Measurements from ENCODE around the gene OR52K2.
"Not testable (repeated sequence)": the region's sequence is repeated elsewhere in the genome, so short reads cannot be mapped to it uniquely, and the experiment has no call there.

Gene OR52K2

DNA sequence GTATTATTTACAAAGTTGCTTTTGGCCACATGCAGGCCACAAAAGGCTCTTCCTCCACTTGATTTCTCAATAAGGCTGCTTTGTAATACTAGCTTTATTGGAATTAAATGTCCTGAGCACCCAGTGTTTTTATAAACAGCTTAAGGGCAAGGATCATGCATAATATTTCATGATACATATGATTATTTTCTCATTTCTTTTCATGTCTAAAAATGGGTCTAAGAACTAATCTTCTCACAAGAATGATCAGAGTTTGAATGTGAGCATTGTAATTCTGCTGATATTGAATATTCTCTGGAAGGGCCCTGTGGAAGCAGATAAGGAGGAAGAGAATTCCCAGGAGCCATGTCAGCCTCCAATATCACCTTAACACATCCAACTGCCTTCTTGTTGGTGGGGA lies at the start of gene OR52K2:
OR52K2 (plus strand) TSS at position 301 of the 400 bp plus-strand sequence; CDS start at position 346, 45 bp downstream.
- no peak for FAIRE-seq
- no peak for DNase-seq (ENCODE audit: insufficient read length, low spot score)

DNA sequence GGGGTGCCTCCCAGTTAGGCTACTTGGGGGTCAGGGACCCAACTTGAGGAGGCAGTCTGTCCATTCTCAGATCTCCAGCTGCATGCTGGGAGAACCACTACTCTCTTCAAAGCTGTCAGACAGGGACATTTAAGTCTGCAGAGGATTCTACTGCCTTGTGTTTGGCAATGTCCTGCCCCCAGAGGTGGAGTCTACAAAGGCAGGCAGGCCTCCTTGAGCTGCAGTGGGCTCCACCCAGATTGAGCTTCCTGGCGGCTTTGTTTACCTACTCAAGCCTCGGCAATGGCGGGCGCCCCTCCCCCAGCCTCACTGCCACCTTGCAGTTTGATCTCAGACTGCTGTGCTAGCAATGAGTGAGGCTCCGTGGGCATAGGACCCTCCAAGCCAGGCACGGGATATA lies 42.9 kb upstream of the OR52K2 start:
- DNase-seq (ENCODE audit: insufficient read length, low spot score); FAIRE-seq: not testable (repeated sequence)

GRCh38 chr11:4416306-4416705 lies 32.8 kb upstream of the OR52K2 start:
- no peak for FAIRE-seq
- DNase-seq (ENCODE audit: insufficient read length, low spot score): no peak

DNA sequence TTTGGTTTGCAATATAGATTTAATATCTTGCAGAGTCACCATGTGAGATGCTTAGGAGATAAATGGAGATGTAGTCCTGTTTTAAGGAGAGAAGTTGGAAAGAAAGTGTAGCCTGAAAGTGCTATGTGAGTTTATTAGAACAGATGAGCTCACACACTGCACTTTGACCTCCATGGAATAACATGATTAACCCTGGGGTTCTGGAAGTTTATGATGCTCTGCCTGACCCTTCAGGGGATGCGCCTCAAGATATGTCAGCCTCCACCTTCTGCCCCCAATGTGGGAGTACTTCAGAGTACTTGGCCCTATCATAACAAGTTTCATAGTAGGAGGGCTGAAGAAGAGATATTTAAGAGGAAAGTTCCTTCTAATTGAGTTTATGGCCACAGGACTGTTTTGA lies 32.3 kb upstream of the OR52K2 start:
- FAIRE-seq (no peak), DNase-seq (ENCODE audit: insufficient read length, low spot score) (no peak)

GRCh38 chr11:4418403-4418802 lies 30.7 kb upstream of the OR52K2 start:
- DNase-seq (ENCODE audit: insufficient read length, low spot score) (no peak), FAIRE-seq (no peak)

GRCh38 chr11:4430051-4430450 lies 19.0 kb upstream of the OR52K2 start:
- FAIRE-seq (no peak), DNase-seq (ENCODE audit: insufficient read length, low spot score) (no peak)

DNA sequence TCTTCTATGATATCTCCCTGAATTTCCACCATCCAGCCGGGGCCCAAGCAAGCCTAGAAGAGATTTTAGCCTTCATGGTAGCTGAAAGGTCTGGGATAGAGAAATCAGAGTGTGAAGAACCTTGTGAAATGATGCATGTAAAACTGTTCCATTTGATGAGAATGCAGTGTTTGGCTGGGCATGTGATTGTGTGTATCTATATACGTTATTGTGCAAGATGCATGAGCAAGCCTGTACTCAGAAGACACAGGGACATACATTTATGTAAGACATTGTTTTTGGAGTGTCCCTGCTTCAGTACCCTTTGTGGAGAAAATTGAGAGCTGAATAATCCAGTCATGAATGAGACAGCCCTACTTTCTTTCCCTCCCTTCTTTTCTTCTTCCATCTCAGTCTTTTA lies 15.2 kb upstream of the OR52K2 start:
- DNase-seq (ENCODE audit: insufficient read length, low spot score): no peak
- no peak for FAIRE-seq

- FAIRE-seq (no peak), DNase-seq (ENCODE audit: insufficient read length, low spot score) (no peak)
These were observed 12.7 kb upstream of the OR52K2 start for GRCh38 chr11:4436411-4436810.

DNA sequence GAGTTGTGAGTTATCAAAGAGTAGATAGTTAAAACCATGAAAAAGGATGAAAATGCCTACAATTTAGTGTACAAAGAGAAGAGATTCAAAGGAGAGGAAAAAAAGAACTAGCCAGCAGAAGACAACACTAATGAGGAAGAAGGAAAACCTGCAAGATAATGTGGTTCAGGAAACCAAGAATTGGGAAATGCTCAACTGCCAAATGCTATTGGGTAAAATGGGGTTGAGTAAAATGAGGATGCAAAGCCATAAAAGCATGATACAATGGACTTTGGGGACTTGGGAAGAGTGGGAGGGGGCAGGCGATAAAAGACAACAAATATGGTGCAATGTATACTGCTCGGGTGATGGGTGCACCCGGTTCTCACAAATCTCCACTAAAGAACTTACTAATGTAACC lies 7.6 kb upstream of the OR52K2 start:
- no peak for DNase-seq (ENCODE audit: insufficient read length, low spot score)
- FAIRE-seq: no peak

DNA sequence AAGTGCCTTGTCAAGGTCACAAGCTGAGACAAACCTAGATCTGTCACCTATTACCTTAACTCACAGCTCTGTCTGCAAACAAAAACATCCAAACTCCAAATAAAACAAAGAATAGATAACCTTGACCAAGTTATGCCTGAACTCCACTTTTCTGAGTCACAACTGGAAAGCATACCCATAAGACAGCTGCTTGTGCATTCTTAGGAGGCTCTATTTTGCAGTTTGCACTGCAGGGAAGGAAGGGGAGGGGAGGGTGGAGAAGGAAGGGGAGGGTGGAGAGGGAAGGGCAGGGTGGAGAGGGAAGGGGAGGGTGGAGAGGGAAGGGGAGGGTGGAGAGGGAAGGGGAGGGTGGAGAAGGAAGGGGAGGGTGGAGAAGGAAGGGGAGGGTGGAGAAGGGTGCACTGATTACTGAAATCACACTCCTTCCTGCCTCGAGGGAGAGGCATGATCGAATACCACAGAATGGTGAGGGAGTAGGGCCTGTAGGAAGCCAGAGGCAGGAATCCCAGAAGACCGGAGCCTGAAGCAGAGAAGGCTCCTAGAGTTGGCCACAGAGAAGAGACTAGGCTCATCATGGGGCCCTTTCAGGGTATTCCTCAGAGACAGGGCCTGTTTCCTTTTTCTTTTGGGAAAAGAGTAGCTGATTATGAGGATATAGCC lies 5.7 kb upstream of the OR52K2 start:
- no peak for FAIRE-seq
- no peak for DNase-seq (ENCODE audit: insufficient read length, low spot score)

- DNase-seq (ENCODE audit: insufficient read length, low spot score): no peak
- no peak for FAIRE-seq
These were observed 4.0 kb downstream of the OR52K2 start for GRCh38 chr11:4453118-4453517.

GRCh38 chr11:4454021-4454420 lies 4.9 kb downstream of the OR52K2 start:
- DNase-seq (ENCODE audit: insufficient read length, low spot score) (no peak), FAIRE-seq (no peak)

DNA sequence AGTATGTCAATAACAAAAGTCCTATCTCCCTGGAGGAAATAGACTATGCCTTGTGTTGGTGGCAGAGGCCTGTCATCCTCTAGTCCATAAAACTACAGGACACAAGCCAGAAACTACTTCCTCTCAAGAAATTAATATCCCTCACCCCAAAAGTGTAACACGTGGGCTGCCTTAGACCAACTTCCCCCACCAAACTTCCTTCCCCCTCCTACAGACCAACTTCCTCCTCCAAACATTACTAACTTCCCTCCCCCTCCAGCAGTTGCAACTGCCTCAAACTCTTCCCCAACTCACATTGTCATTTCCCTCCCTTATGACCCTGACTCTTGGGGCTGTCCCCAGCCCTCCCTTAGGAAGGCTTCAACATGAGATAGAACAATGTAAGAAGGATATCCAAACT lies 6.3 kb downstream of the OR52K2 start:
- FAIRE-seq (no peak), DNase-seq (ENCODE audit: insufficient read length, low spot score) (no peak)

GRCh38 chr11:4459500-4459899 lies 10.4 kb downstream of the OR52K2 start:
- FAIRE-seq (no peak), DNase-seq (ENCODE audit: insufficient read length, low spot score) (no peak)

DNA sequence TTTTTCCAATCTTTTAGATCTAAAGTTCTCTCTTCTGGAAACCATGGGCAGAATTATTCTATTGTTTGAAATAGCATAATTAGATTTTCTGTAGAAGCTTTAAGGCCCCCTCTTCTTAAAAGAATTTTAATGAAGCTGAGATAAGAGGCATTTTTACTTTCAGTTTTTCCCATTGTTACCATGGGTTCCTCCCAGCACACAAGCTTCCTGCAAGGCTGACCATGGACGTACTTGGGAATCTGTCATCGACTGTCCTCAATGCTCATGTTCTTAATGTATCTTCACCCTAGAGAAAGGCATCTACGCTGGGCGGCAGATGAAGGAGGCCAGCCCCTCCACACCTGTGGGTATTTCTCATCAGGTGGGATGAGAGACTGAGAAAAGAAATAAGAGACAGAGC lies 11.1 kb downstream of the OR52K2 start:
- FAIRE-seq: no peak
- DNase-seq (ENCODE audit: insufficient read length, low spot score): no peak

GRCh38 chr11:4464216-4465159 lies 15.4 kb downstream of the OR52K2 start:
- no peak for FAIRE-seq
- DNase-seq (ENCODE audit: insufficient read length, low spot score): no peak

DNA sequence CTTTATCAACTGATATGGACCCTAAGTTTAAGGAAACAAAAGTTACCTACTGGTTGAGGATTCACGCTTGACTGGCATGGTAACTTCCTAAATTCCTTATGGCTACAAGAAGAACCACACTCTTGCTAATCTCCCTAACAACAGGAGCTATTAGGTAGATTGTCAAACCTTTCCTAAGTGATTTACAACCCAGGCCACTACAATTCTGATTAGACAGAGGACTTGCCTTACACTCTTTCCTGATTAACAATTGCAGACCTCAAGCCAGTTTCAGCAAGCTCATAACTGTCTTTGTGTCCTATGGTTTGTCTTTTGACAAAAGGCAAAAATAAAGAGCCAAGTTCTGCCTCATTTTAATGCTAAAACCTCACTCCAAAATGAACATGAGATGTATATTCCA lies 16.3 kb downstream of the OR52K2 start:
- no peak for DNase-seq (ENCODE audit: insufficient read length, low spot score)
- no peak for FAIRE-seq

- DNase-seq (ENCODE audit: insufficient read length, low spot score): no peak
- no peak for FAIRE-seq
These were observed 17.2 kb downstream of the OR52K2 start for GRCh38 chr11:4466131-4466870.

DNA sequence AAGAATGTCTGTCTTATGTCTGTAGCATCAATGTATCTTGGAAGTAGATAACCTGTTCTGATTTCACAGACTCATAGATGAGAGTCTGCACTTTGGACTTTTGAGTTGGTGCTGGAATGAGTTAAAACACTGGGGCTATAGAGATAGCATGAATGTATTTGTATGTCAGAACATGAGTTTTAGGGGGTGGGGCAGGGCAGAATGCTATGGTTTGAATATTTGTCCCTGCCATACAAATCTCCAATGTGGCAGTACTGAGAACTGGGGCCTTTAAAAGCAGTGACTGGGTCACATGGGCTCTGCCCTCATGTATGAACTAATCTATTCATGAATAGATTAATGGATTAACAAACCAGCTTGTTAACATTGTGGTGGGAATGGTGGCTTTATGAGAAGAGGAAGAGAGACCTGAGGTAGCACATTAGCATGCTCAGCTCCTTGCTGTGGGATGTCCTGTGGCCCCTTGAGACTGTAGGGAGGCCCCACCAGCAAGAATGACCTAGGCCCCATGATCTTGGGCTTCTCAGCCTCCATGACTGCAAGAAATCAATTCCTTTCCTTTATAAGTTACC lies 17.9 kb downstream of the OR52K2 start:
- DNase-seq (ENCODE audit: insufficient read length, low spot score) (no peak), FAIRE-seq (no peak)

DNA sequence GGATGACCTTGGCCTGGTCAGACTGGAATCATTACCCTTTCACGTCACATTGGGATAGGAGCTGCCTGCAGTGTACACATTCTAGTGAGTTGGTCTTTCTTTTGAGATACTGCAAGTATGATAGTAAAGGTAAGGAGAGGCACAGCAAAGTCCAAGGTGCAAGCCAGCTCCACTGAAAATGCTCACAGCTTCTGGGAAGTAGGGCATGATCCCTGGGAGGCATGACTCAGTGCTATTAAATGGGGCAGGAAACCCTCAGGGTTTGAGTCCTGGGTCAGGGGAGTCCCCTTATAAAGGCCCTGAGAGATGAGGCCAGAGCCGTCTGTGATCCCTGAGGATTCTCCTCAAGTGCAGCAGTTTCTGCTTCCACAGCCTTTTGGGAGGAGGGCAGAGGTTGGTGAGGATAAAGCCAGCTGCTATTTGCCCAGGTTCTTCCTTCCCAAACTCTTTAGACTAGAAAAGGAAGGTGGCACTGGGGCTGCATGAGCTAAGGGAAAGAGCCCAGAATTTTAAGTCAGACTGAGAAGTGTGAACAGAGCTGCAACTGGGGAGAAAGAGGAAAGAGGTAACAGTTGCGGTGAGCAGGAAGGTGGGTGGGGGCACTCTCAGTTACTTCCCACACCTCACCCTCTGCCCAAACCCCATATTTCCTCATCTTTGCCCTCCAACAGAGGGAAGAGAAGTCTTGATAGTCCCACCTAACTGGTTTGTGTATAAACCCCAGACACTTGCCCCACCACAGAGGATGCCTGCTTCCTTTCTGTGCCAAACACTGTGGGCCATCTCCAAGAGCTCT lies 18.9 kb downstream of the OR52K2 start:
- no peak for FAIRE-seq
- no peak for DNase-seq (ENCODE audit: insufficient read length, low spot score)
